OCI-LY1 (cell line): ENCODE results near the gene CNTNAP2.

Experiments
- H2AFZ ChIP-seq: fragments of 200-600 bp; sonication (generic), shearing (Covaris generic); 2 replicates; pipeline ENCODE4 v1.6.0; 2014; ENCODE audit warnings: antibody characterized with exemption, mild to moderate bottlenecking, low read length
- H3F3A ChIP-seq: fragments of 200-600 bp; sonication (generic), shearing (Covaris generic); 2 replicates; pipeline ENCODE4 v1.6.0; 2014; ENCODE audit warnings: mild to moderate bottlenecking, antibody characterized with exemption, low read length, moderate library complexity; ENCODE audit not compliant: insufficient read depth
- H3K27ac ChIP-seq: fragments of 200-600 bp; sonication (generic); 2 replicates; pipeline ENCODE4 v1.5.1; 2014; ENCODE audit warnings: low read length, mixed run types, mild to moderate bottlenecking, low read depth; ENCODE audit not compliant: poor library complexity, severe bottlenecking
- H3K27me3 ChIP-seq: fragments of 200-600 bp; sonication (generic); 2 replicates; pipeline ENCODE4 v1.6.0; 2014; ENCODE audit warnings: antibody characterized with exemption, mild to moderate bottlenecking, low read length, moderate library complexity; ENCODE audit not compliant: insufficient read depth
- H3K36me3 ChIP-seq: fragments of 200-600 bp; sonication (generic); 2 replicates; pipeline ENCODE4 v1.6.1; 2014; ENCODE audit warnings: mild to moderate bottlenecking, antibody characterized with exemption, low read length, moderate library complexity, mixed read lengths; ENCODE audit not compliant: insufficient read depth
- H3K4me1 ChIP-seq: fragments of 200-600 bp; sonication (generic); 2 replicates; pipeline ENCODE4 v1.5.1; 2014; ENCODE audit warnings: mild to moderate bottlenecking, low read length, moderate library complexity; ENCODE audit not compliant: insufficient read depth, severe bottlenecking
- H3K4me2 ChIP-seq: fragments of 200-600 bp; sonication (generic), shearing (Covaris generic); 2 replicates; pipeline ENCODE4 v1.6.1; 2014; ENCODE audit warnings: low read length
- H3K4me3 ChIP-seq: fragments of 200-600 bp; sonication (generic); 2 replicates; pipeline ENCODE4 v1.5.1; 2014; ENCODE audit warnings: low read length, low read depth, mild to moderate bottlenecking, mixed read lengths; ENCODE audit not compliant: poor library complexity, severe bottlenecking
- H3K79me2 ChIP-seq: fragments of 200-600 bp; shearing (Covaris generic); 2 replicates; pipeline ENCODE4 v1.6.1; 2016; ENCODE audit warnings: mixed run types, low read length, mixed read lengths; ENCODE audit not compliant: insufficient read depth
- H3K9ac ChIP-seq: fragments of 200-600 bp; sonication (generic), shearing (Covaris generic); 2 replicates; pipeline ENCODE4 v1.6.1; 2014; ENCODE audit warnings: mild to moderate bottlenecking, low read length, mixed read lengths
- H3K9me2 ChIP-seq: fragments of 200-600 bp; sonication (generic), shearing (Covaris generic); 2 replicates; pipeline ENCODE4 v1.6.1; 2014; ENCODE audit warnings: low read depth, mild to moderate bottlenecking, low read length, mixed read lengths
- H3K9me3 ChIP-seq: fragments of 200-600 bp; shearing (Covaris generic); 2 replicates; pipeline ENCODE4 v1.6.1; 2014; ENCODE audit warnings: low read length, mixed read lengths
- H4K20me1 ChIP-seq: fragments of 200-600 bp; sonication (generic), shearing (Covaris generic); 2 replicates; pipeline ENCODE4 v1.6.0; 2016; ENCODE audit warnings: mild to moderate bottlenecking, low read length; ENCODE audit not compliant: insufficient read depth
- CTCF ChIP-seq: fragments of 200-600 bp; sonication (generic), shearing (Covaris generic); IDR thresholded peaks from 2 replicates; pipeline ENCODE4 v1.5.1; 2017; ENCODE audit warnings: mild to moderate bottlenecking, antibody characterized with exemption, low read length, moderate library complexity, mixed read lengths
- EZH2 ChIP-seq: fragments of 200-600 bp; sonication (generic), shearing (Covaris generic); IDR thresholded peaks from 2 replicates; pipeline ENCODE4 v1.8.0; 2017; ENCODE audit warnings: borderline replicate concordance, mixed run types, mild to moderate bottlenecking, antibody characterized with exemption, low read length, moderate library complexity, mixed read lengths

CNTNAP2 gene

DNA sequence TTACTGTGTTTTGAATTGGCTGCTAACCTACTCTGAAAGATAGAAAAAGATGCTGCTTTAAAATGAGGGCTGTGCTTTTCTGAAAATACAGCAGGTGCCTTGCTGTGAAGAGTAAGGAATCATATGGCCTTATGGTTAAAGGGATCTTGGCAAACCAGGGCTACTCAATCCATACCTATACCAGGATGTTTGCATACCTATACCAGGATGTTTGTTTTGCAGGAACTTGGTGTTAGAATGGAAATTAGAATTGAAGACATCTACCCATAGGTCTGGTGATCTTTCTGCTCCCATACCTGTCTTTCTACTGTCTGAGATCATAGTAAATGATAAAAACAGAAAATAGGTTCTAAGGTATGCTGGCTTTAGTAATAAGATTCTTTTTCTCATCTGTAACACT is 2273.8 kb downstream of the CNTNAP2 start:
- Histone ChIP-seq H3K9me3 (no peaks in the 10 kb centered on the region), H3K4me2 (no peak overlapping the region), H3K27me3 (no peaks in the 10 kb centered on the region), H3K4me1 (no peaks in the 10 kb centered on the region), H3K9me2 (no peaks in the 10 kb centered on the region), H4K20me1 (no peaks in the 10 kb centered on the region), H3K27ac (no peak overlapping the region), H3K9ac (no peak overlapping the region), H3K79me2 (no peaks in the 10 kb centered on the region), H3K4me3 (no peak overlapping the region), H3F3A (no peaks in the 10 kb centered on the region), H2AFZ (no peak overlapping the region), H3K36me3 (no peaks in the 10 kb centered on the region)
- TF ChIP-seq EZH2 (no peak), CTCF (no peak)

GRCh38 chr7:148391591-148391990 is 2275.0 kb downstream of the CNTNAP2 start:
- TF ChIP-seq EZH2 (no peak), CTCF (no peak)
- no peaks in the 10 kb centered on the region for H3F3A ChIP-seq
- no peaks in the 10 kb centered on the region for H3K79me2 ChIP-seq
- no peaks in the 10 kb centered on the region for H3K9me3 ChIP-seq
- no peaks in the 10 kb centered on the region for H3K4me1 ChIP-seq
- H3K27ac ChIP-seq = no peak overlapping the region
- H3K4me2 ChIP-seq = no peak overlapping the region
- H3K36me3 ChIP-seq = no peaks in the 10 kb centered on the region
- H3K4me3 ChIP-seq = no peak overlapping the region
- H2AFZ ChIP-seq = no peak overlapping the region
- H4K20me1 ChIP-seq = no peaks in the 10 kb centered on the region
- no peaks in the 10 kb centered on the region for H3K9me2 ChIP-seq
- no peak overlapping the region for H3K9ac ChIP-seq
- no peaks in the 10 kb centered on the region for H3K27me3 ChIP-seq

- TF ChIP-seq EZH2 (no peak), CTCF (no peak)
- H3K4me3 ChIP-seq = no peak overlapping the region
- no peak overlapping the region for H2AFZ ChIP-seq
- no peak overlapping the region for H3K27ac ChIP-seq
- no peaks in the 10 kb centered on the region for H3K27me3 ChIP-seq
- no peak overlapping the region for H3K4me2 ChIP-seq
- no peaks in the 10 kb centered on the region for H3K79me2 ChIP-seq
- no peaks in the 10 kb centered on the region for H3F3A ChIP-seq
- H3K4me1 ChIP-seq = no peaks in the 10 kb centered on the region
- H3K9me3 ChIP-seq = no peaks in the 10 kb centered on the region
- no peaks in the 10 kb centered on the region for H3K9me2 ChIP-seq
- no peak overlapping the region for H3K9ac ChIP-seq
- H3K36me3 ChIP-seq = no peaks in the 10 kb centered on the region
- no peaks in the 10 kb centered on the region for H4K20me1 ChIP-seq
These were observed 2278.0 kb downstream of the CNTNAP2 start for GRCh38 chr7:148394582-148394981.
